ENCODE measurements around the gene FPGT.

GRCh38 chr1:74223453-74223852, 25.4 kb downstream of the FPGT start:
- TF ChIP-seq SP1 (IDR thresholded peaks at IDR 0.05) (no peak), CTBP1 (IDR thresholded peaks at IDR 0.05; ENCODE audit: borderline replicate concordance) (no peak), BHLHE40 (IDR thresholded peaks at IDR 0.05; ENCODE audit: borderline replicate concordance) (no peak), FOXM1 (IDR thresholded peaks at IDR 0.05; ENCODE audit: borderline replicate concordance) (no peak), FOXA1 (IDR thresholded peaks at IDR 0.05) (no peak), NFRKB (IDR thresholded peaks at IDR 0.05) (no peak), LEF1 (IDR thresholded peaks at IDR 0.05; ENCODE audit: borderline replicate concordance) (no peak), SUZ12 (IDR thresholded peaks at IDR 0.05) (no peak), ELF4 (IDR thresholded peaks at IDR 0.05) (no peak), PKNOX1 (IDR thresholded peaks at IDR 0.05) (no peak), TARDBP (IDR thresholded peaks at IDR 0.05) (no peak), ARNT (IDR thresholded peaks at IDR 0.05) (no peak)

Measured in HEK293T (cell line).